GM13977 (cell line): Measurements from ENCODE around the gene NSUN3.

Source experiments
- DNase-seq: peaks from one replicate; pipeline ENCODE4 v3.0.0; 2012; ENCODE audit warnings: low spot score
- CTCF ChIP-seq: IDR thresholded peaks from 2 replicates; pipeline ENCODE4 v1.5.1; 2012; ENCODE audit warnings: mild to moderate bottlenecking, control low read depth; ENCODE audit not compliant: insufficient read depth; ENCODE audit errors: extremely low read depth, missing control alignments
- in situ Hi-C: fragments of 300-500 bp; cut with MboI; formaldehyde crosslinking; loops from one replicate; pipeline ENCODE4 v1.12.0; 2022; ENCODE audit warnings: low sequenced_read_pairs, low pct_unique_long_range_greater_than_20kb, mixed read lengths, inconsistent platforms; ENCODE audit not compliant: unreplicated experiment

Gene NSUN3

DNA sequence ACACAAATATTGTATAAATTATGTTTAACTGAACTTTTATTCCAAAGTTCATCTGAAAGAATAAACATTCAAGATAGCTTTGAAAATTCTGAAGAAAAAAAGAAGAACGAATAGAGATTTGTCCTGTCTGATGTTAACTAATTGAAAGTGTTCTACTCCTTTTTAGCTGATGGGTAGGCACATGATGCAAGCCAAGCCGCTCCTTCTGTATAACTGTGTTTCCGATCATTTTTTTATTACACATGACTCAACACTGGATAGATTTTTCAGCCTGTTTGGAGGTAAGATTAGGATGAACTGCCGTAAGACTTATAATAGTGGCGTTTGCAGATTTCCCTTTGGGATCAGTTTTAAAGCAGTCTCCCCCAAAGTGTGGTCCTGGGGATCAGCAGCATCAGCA, 19.0 kb downstream of the NSUN3 start:
- no peak for TF ChIP-seq CTCF
- DNase-seq = no peak
- in situ Hi-C loops = no loop called here

- no peak for TF ChIP-seq CTCF
- in situ Hi-C loops = no loop called here
- no peak for DNase-seq
Measured at GRCh38 chr3:94082391-94082937, 19.6 kb downstream of the NSUN3 start.

DNA sequence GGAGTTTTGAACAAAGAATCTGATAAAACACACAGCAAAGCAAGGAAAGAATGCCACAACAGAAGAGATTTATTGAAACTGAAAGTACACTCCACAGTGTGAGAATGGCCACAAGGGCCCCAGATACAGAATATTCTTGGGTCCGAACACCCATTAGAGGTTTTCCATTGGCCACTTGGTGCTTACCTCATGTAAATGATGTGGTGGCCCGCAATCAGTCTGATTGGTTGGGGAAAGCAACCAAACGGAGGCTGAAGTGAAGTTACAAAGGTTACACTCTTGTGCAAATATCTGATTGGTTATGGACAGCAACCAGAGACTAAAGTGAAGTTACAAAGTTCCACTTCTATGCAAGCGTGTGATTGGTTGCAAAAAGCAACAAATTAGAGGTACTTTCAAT, 20.4 kb downstream of the NSUN3 start:
- DNase-seq = no peak
- no peak for TF ChIP-seq CTCF
- in situ Hi-C loops = no loop called here

- in situ Hi-C loops = no loop called here
- no peak for TF ChIP-seq CTCF
Measured at GRCh38 chr3:94089126-94089525, 26.3 kb downstream of the NSUN3 start.

GRCh38 chr3:94092086-94092485, 29.2 kb downstream of the NSUN3 start:
- in situ Hi-C loops = no loop called here
- DNase-seq = no peak
- TF ChIP-seq CTCF = no peak

More at GRCh38 chr3:94089126-94089525, 26.3 kb downstream of the NSUN3 start:
- no peak for DNase-seq

GRCh38 chr3:94093151-94093550, 30.3 kb downstream of the NSUN3 start:
- in situ Hi-C loops = no loop called here
- DNase-seq = no peak
- TF ChIP-seq CTCF = no peak

GRCh38 chr3:94095111-94095510, 32.2 kb downstream of the NSUN3 start:
- DNase-seq = no peak
- TF ChIP-seq CTCF = no peak
- in situ Hi-C loops = no loop called here
